NT2/D1 (cell line): ENCODE data around the gene DHX8.

Source experiments
- SUZ12 ChIP-seq: IDR thresholded peaks from 2 replicates; pipeline ENCODE4 v1.6.1; 2011; ENCODE audit not compliant: insufficient read length, insufficient read depth; ENCODE audit errors: extremely low read depth
- YY1 ChIP-seq: IDR thresholded peaks from 2 replicates; pipeline ENCODE4 v1.6.1; 2011; ENCODE audit not compliant: insufficient read length, insufficient read depth
- ZNF274 ChIP-seq: IDR thresholded peaks from 2 replicates; pipeline ENCODE4 v1.6.1; 2011; ENCODE audit warnings: mild to moderate bottlenecking, low read depth, low read length

DNA sequence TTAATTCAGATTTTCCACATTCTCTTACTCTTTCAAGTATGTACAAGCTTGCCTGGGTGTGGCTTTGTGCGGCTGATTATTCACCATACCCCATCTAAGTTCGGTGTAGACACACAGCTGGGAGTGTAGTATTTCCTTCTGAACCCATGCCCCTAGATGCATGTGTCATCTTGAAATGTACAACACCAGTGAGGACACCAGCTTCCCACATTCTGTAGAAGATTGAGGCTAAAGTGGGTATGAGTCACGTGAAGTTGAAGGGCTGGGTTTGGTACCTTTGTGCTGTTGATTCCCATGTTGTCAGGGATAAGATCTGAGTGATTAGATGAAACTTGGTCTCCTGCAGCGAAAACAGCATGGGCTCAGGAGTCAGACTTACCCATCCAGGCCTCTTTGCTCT is 14.6 kb upstream of the DHX8 start:
- TF ChIP-seq YY1 (no peak), ZNF274 (no peak), SUZ12 (no peak)
